OCI-LY3 (cell line): Measurements from ENCODE around the gene ERVH48-1.

Experiments used
- CTCF ChIP-seq: fragments of 200-600, 300-600 bp; sonication (generic); IDR thresholded peaks from 2 replicates; pipeline ENCODE4 v1.5.1; 2014; ENCODE audit warnings: antibody characterized with exemption, low read length, low read depth
- EZH2phosphoT487 ChIP-seq: fragments of 200-600 bp; shearing (Covaris generic); IDR thresholded peaks from 2 replicates; pipeline ENCODE4 v1.6.1; 2018; ENCODE audit warnings: antibody characterized with exemption, mixed run types, low read depth

GRCh38 chr21:42925114-42925926 is at the start of gene ERVH48-1:
- TF ChIP-seq CTCF, result no peak
- no peak for TF ChIP-seq EZH2phosphoT487
